Stimulated activated CD8-positive, alpha-beta memory T cell treated with anti-CD3 and anti-CD28 coated beads, Interleukin-15, amount 100 ng/mL, for 1 hour (primary cell): ENCODE results near the gene CCDC169.

Source experiments
- DNase-seq: peaks from one replicate; pipeline ENCODE4 v3.0.0-alpha.2; 2020; ENCODE audit warnings: low read depth

The CCDC169 gene

DNA sequence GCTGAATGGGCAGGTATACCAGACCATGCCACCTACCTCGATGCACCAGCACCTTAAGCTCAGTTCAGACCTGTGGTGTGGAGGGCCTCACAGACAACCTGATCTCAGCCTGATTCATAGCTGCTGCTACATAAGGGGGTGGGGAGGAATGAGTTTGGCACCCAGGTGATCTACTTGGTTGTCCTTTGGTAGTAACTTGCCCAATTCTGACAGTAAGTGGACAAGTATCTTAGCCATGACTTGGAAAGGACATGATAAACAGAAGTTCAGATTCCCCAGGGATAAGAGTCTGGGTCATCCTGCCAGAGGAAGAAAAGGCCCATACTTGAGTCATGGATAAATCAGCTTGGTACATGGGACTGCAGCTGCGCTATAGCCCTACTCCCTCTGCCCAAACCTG is 54.9 kb downstream of the CCDC169 start:
- DNase-seq, result no peak

DNA sequence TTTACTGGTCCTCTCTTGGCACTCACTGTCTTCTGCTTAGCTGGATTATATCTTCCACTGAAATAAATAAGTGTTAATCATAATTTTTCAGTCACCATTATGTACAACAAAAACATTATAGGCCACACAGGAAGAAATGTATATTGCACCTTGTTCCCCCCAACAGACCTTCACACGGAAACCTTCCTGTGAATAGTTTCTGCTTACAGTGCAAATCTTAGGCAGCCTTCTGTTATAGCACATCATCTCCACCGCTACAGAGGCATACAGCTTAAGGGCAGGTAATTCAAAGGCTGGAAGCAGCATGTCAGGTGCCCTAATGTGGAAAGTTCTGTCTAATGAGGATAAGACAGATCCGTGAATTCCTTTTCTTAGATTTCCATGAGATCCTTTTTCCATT is 66.4 kb downstream of the CCDC169 start:
- DNase-seq, result no peak

DNA sequence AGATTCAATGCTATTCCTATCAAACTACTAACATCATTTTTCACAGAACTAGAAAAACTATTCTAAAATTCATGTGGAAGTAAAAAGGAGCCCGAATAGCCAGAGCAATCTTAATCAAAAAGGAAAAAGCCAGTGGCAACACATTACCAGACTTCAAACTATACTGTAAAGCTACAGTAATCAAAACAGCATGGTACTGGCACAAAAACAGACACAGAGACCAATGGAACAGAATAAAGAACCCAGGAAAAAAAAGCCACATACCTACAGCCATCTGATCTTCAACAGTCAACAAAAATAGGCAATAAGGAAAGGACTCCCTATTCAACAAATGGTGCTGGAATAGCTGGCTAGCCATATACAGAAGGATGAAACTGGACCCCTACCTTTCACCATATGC is 72.9 kb downstream of the CCDC169 start:
- DNase-seq, result no peak

DNA sequence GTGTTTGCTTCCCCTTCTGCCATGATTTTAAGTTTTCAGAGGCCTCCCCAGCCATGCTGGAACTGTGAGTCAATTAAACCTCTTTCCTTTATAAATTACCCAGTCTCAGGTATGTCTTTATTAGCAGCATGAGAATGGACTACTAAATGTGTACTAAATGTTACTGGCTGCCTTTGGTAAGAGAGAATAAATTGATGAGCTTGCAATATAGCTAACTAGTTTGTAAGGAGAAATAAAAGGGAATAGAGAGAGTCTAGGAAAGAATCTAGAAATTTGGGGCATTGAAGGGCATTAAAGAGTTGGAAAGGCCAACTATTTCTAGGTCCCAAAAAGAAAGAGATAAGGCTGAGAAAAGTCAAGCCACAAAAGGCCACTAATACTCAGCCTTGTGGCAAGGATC is 77.7 kb downstream of the CCDC169 start:
- DNase-seq, result no peak

DNA sequence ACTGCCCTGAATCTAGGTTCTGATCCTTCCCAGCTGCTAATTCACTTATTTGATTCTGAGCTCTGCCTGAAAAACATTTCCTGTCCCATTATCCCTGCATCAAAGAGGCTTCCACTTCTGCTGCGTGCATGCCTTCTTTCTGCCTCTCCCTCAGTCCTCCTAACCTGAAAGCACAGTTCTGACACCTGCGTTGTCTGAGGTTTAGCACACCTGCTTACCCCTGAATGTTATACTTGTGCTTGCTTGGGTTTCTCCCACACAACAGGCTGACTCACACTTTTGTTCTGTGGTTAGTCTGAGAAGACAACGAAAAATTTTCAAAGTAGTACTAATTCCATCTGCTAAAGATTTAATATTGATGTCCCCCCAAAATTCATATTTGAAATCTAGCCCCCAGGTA is 80.2 kb downstream of the CCDC169 start:
- DNase-seq, result no peak

DNA sequence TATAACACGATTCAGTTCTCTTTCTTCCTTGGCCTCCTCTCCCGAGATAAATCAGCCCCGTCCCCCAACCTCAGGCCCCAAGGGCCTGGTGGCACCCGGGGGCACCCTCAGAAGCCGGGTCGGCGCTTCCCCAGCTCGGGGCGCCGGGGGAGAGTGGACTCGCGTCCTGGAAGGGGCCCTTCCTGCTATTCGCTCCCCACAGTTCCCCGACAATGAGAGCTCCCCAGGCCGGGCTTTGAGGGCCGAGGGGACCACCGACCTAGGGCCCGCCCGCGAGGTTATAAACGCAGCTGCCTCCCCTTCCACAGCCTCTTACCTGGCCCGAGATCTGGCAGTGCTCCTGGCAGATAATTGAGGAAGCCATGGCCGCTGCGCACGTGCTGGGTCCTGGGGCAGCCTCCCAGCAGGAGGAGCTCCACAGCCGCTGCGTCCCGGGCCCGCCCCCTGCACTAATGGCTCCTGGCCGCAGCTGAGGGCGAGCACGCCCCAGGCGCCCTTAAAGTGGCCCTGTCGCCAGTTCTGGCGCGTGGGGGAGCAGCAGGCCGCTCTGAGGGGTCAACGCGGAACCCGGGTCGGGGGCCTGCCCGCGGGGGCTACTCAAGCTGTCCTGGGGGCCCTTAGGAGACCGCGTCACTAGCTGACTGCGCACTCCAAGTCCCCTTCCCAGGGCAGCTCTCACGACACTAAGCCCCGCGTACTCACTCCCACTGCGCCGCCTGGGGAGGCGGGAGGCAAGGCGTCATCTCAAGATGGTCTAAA is 83.3 kb downstream of the CCDC169 start, which contains the start of gene SOHLH2:
TSS of gene SOHLH2 (minus strand) at position 394 of the 759 bp plus-strand sequence. CDS start at position 364, 30 bp downstream.
- no peak for DNase-seq

DNA sequence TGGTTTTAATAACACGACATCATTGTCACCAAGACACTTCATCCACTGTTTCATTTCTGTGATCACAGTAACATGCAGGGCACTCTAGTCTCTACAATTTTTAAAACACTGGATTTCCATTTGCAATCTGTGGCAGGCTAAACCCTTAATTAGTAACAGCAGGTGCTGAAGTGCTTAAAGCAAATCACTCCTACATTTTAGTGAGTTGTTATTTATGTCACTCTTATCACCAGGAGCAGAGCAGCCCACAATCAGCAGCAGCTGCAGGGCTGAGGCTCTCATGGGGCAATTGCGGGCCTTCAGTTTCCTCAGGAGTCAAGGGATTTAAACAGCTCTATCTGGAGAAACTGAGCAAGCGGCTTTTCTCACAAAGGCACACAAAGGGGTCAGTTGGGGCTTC is 84.8 kb downstream of the CCDC169 start:
- DNase-seq, result no peak

DNA sequence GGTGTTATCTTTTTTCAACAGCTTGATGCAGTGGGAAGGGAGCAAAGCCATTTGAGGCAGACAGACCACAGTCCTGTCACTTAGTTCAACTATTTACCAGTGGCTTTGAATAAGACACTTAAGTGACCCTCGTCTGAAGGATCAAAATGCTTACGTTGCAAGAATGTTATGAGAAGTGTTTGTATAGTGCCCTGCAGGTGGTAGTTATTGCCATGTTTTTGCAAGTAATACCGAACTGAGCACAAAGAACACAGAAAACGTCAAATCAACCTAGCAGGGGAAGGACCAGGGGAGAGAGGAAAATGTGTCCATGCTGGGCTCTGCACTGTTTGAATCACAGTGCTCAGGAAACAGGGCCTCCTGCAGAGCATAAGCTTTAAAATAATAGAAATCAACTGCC is 86.0 kb downstream of the CCDC169 start:
- no peak for DNase-seq

DNA sequence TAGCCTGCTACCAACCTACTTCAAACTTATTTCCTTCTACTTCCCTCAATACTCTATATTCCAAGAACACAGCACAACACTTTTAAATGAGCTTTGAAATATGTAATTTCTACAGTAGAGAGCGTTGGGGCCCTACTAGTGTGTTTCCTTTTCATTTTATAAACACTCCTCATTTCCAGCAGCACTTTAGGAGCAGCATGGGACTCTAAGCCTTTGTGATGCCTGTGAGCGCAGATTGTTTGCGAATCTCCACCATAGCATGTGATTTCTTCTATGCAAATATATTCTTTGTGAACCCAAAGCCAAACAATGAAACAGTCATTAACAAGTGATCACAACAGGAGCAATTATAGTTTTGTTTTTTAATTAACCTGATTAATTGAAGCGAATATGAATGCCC is 86.9 kb downstream of the CCDC169 start:
- DNase-seq, result no peak

DNA sequence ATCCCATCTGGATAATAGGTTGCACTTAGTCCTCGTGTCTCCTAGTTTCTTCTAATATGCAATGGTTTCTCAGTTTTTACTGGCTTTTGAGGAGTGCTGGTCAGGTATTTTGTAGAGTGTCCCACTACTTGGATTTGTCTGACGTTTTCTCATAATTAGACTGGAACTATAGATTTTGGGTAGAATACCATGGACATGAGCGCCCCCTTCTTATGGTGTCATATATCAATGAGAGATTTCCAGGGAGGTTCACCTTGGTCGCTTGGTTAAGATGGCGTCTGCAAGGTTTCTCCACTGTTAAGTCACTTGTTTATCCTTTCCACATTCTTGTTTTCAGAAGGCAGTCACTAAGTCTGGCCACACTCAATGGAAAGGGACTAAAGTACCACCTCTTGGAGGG is 89.9 kb downstream of the CCDC169 start:
- no peak for DNase-seq

DNA sequence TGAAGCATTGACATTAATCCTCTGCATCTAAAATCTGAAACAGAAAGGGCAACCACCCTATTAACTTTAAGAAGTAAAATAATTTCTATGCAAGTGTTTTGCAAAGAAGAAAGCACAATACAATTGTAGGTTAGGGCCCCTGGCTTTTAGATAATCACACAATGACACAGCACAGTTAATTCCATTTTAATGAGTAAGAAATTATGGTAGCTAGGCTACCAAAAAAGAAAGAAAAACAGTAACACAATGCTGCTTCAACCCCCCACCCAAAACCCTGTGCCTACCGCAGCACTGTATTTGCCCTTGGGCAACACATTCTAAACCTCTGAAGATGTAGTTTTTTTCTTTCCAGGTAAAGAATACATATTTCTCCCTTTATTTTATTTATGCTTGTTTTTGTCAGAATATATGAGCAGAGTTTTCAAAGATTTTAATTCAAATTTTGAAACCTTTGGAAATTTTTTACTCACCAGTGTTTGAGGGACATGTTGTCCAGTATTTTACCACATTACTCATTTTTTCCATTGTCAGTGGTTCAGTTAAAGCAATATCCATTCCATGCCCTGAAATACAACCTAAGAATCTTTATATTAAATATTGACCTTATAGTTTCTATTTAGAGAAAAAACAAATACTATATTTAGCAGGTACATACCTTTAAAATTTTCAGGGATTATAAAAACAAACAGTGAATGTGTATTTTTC is 104.3 kb downstream of the CCDC169 start:
- no peak for DNase-seq

DNA sequence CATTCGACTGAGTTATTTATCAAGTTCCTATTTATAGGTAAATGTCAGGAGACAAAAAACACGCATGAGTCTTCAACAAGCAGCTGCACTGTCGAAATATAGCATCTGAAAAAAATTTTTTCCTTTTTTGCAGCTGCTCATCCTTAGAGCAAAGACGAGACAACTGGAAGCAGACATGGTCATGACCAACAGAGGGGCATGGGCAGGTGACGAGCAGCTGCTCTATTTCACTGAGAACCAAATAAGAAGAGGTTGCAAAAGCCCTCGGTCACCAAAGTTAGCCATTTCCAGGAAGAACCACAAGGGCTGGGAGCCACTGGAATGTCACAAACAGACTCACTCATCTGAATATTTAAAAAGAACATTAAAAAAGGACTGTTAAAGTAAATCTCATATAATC is 105.4 kb downstream of the CCDC169 start:
- no peak for DNase-seq

DNA sequence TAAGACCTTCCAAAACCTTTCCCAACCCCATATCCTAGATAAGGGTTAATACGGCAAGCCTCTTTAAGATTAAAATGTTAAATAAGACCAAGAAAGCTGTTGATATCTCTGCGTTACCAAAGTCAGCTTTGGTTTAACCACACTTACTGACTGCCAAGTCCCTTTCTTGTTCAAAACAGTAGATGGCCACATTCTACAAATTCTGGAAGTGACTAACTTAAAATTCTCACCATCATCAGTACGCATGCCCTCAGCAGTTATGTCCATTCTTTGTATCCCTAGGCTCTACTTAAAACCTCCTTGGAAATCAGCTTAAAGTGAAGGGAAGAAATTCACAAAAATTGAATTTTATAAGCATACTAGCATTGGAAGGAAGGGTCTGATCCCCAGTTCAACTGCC is 106.8 kb downstream of the CCDC169 start:
- DNase-seq, result no peak

DNA sequence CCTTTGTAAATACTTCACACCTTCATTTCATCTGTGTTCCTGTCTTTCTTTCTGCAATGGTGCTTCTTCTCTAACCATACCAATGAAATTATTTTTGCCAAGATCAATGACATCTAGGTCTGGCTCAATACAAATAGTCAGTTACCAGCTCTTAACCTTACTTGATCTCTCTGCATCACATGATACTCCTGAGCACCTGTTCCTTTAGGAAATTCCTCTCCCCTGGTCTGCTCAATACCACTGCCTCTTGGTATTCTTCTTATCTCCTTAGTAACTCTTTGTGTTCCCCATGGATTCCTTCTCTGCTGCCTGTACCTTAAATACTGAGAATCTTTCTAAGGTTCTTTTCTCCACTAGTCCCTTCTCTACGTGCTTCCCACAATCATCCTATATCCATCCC is 109.2 kb downstream of the CCDC169 start:
- no peak for DNase-seq

DNA sequence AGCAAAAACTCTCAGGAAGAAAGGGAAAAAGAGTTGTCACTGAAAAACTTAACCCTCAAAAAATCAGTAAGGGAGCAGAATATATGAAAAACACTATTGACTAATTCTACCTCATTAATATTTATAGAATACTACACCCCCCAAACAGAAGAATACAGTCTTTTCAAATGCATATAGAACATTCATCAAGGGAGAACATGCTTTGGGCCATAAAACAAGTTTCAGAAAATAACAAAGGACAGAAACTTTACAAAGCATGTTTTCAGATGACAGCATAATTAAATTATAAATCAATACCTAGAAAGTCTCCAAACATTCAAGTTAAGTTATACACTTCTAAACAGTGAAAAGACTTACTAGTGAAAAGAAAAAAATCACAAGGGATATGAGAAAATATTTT is 113.7 kb downstream of the CCDC169 start:
- DNase-seq, result no peak
